Left colon (tissue), 2 donors: Measurements from ENCODE around the gene HK1. TPM values are rescaled to one million over a fixed set of nuclear protein-coding genes. Genes with fewer than 3 reads are reported as not detected.
A peak's percentile ranks its signal among the peaks of the same experiment; 100 is the strongest.

Experiments
- ATAC-seq: fragments of 200-7000 bp; cut with Tn5 transposase; one replicate; pipeline ENCODE4 v1.9.1; 2020; ENCODE audit warnings: mild to moderate bottlenecking, moderate library complexity
- DNase-seq, 2 donors: peaks; one replicate each; pipeline ENCODE4 v3.0.0-alpha.2; 2020
- intact Hi-C, 2 donors: fragments of 100-400 bp; cut with DNase I in 1 of 2; cut with micrococcal nuclease in 1 of 2; formaldehyde crosslinking; loops; one replicate each; pipeline versions ENCODE4 v1.11.2 to v1.14.0; 2022; cut with DNase I, micrococcal nuclease
- total RNA-seq, 2 donors: library from RNA; stranded (reverse); fragmentation: NEBNext Ultra II Directional; extraction: Animal tissue kit (Norgen Biotek cat#: 25700); gene quantifications; one replicate each; pipeline ENCODE4 v1.2.1, GENCODE V29; 2021
- donor health status: DM: no; HTN: no; CAD: no.
- donor health status: DM: yes; HTN: yes; CAD: no.

Gene HK1
- total RNA-seq, 2 donors from 2014 or later, result 64.1 to 90.4 TPM

GRCh38 chr10:69334302-69335062, 56.2 kb downstream of the HK1 start:
- no peak for ATAC-seq
- intact Hi-C loops, result no loop called here
- DNase-seq, result no peak

- ATAC-seq (no peak), DNase-seq (no peak)
- intact Hi-C loops, result no loop called here
Observed at GRCh38 chr10:69335063-69335587, 56.8 kb downstream of the HK1 start.

GRCh38 chr10:69335613-69336012, 57.3 kb downstream of the HK1 start:
- DNase-seq, result no peak
- ATAC-seq, result no peak
- intact Hi-C loops, result no loop called here

GRCh38 chr10:69336952-69337295, 58.6 kb downstream of the HK1 start:
- intact Hi-C loops, result no loop called here
- DNase-seq (no peak), ATAC-seq (no peak)

GRCh38 chr10:69337296-69338132, 59.2 kb downstream of the HK1 start:
- DNase-seq, result no peak
- intact Hi-C loops, result no loop called here

GRCh38 chr10:69338133-69338456, 59.8 kb downstream of the HK1 start:
- no peak for DNase-seq
- intact Hi-C loops, result no loop called here
- no peak for ATAC-seq

More at GRCh38 chr10:69337296-69338132, 59.2 kb downstream of the HK1 start:
- no peak for ATAC-seq

GRCh38 chr10:69338547-69339450, 60.5 kb downstream of the HK1 start:
- intact Hi-C loops, result no loop called here
- DNase-seq (no peak), ATAC-seq (peak; percentile 21)

- no peak for DNase-seq
- intact Hi-C loops, result no loop called here
- no peak for ATAC-seq
Observed at GRCh38 chr10:69340695-69341094, 62.4 kb downstream of the HK1 start.

- DNase-seq (no peak), ATAC-seq (no peak)
- intact Hi-C loops, result no loop called here
Observed at GRCh38 chr10:69343905-69344304, 65.6 kb downstream of the HK1 start.

- DNase-seq, result peak in 1 of 2 donors; percentile 41
- intact Hi-C loops, result no loop called here
- peak; percentile 57 for ATAC-seq
Observed at GRCh38 chr10:69344591-69345252, 66.4 kb downstream of the HK1 start.

- peak; percentile 27 for ATAC-seq
- intact Hi-C loops, result no loop called here
Observed at GRCh38 chr10:69345402-69345801, 67.1 kb downstream of the HK1 start.

GRCh38 chr10:69345890-69346474, 67.7 kb downstream of the HK1 start:
- intact Hi-C loops, result no loop called here
- ATAC-seq, result no peak
- no peak for DNase-seq

More at GRCh38 chr10:69345402-69345801, 67.1 kb downstream of the HK1 start:
- DNase-seq, result no peak

GRCh38 chr10:69346776-69347175, 68.5 kb downstream of the HK1 start:
- DNase-seq (no peak), ATAC-seq (no peak)
- intact Hi-C loops, result no loop called here

- intact Hi-C loops, result no loop called here
- peak; percentile 83 for ATAC-seq
- peak; percentile 47 to 60 for DNase-seq
Observed at GRCh38 chr10:69348816-69349541, 70.7 kb downstream of the HK1 start.

- intact Hi-C loops, result no loop called here
- no peak for ATAC-seq
- DNase-seq, result no peak
Observed at GRCh38 chr10:69349542-69349888, 71.2 kb downstream of the HK1 start.

- no peak for ATAC-seq
- DNase-seq, result no peak
- intact Hi-C loops, result no loop called here
Observed at GRCh38 chr10:69351589-69351988, 73.3 kb downstream of the HK1 start.

GRCh38 chr10:69352569-69353264, 74.4 kb downstream of the HK1 start:
- intact Hi-C loops, result no loop called here
- ATAC-seq (no peak), DNase-seq (no peak)
